Adrenal gland (tissue), 12 donors: ENCODE measurements around the gene KRTAP4-16. TPM values are rescaled to one million over a fixed set of nuclear protein-coding genes. Genes with fewer than 3 reads are reported as not detected.
"Not testable (repeated sequence)": the region's sequence is repeated elsewhere in the genome, so short reads cannot be mapped to it uniquely, and the experiment has no call there.

Experiments used
- DNase-seq, 7 donors: peaks; one replicate each; pipeline ENCODE4 v3.0.0-alpha.2; 2019 to 2020
- H3K27ac ChIP-seq, 5 donors: fragments of 200-600 bp; sonication (generic) in 4 of 5; 1 replicate in 3 of 5; 2 replicates in 2 of 5; pipeline versions ENCODE4 v1.5.1 to v1.8.0; 2016 to 2020; ENCODE audit warnings: mild to moderate bottlenecking in 1 of 5
- H3K27me3 ChIP-seq: fragments of 200-600 bp; 2 replicates; pipeline ENCODE4 v1.8.0; 2021
- H3K36me3 ChIP-seq, 2 donors: fragments of 200-600 bp; replicated peaks in 1 of 2; 1 replicate in 1 of 2; 2 replicates in 1 of 2; pipeline versions ENCODE4 v1.5.1 to v1.8.0; 2018 to 2022
- H3K4me1 ChIP-seq, 2 donors: fragments of 200-600 bp; replicated peaks in 1 of 2; 1 replicate in 1 of 2; 2 replicates in 1 of 2; pipeline versions ENCODE4 v1.5.1 to v1.8.0; 2018 to 2021
- H3K4me3 ChIP-seq, 4 donors: fragments of 200-600 bp; sonication (generic) in 3 of 4; one replicate each; pipeline ENCODE4 v1.5.1; 2016 to 2018
- H3K9me3 ChIP-seq, 3 donors: fragments of 200-600 bp; sonication (generic) in 1 of 3; replicated peaks in 1 of 3; 1 replicate in 2 of 3; 2 replicates in 1 of 3; pipeline versions ENCODE4 v1.5.1 to v1.8.0; 2016 to 2021
- POLR2A ChIP-seq, 2 donors: fragments of 450-650 bp; IDR thresholded peaks; one replicate each; pipeline ENCODE4 v1.6.1; 2017; ENCODE audit warnings: antibody characterized with exemption in 2 of 2, mild to moderate bottlenecking in 2 of 2, moderate library complexity in 1 of 2
- WGBS, 4 donors: extraction: QIAGEN DNeasy Blood & Tissue Kit in 2 of 4; methylation state at CpG; one replicate each; pipeline versions ENCODE4 v1.1.5 to v1.1.7; 2013 to 2017; 5-methylcytosine and 5-hydroxymethylcytosine counted together
- intact Hi-C, 2 donors: fragments of 100-400 bp; cut with DNase I; formaldehyde crosslinking; loops; one replicate each; pipeline versions ENCODE4 v1.14.1 to v1.15.0; 2022 to 2023
- polyA plus RNA-seq, 3 donors: library from polyadenylated mRNA; stranded (reverse); fragments of 200-250 nt in 2 of 3; fragments of 350-450 nt in 1 of 3; fragmentation: Illumina TruSeq in 1 of 3; extraction: RNeasy Lipid Tissue Mini Kit (QIAGEN cat#74804) in 1 of 3; gene quantifications; one replicate each; pipeline ENCODE4 v1.2.3, GENCODE V29; 2013 to 2014
- total RNA-seq, 9 donors: library from RNA; depleted of rRNA in 4 of 9; stranded (reverse); fragments of >200 nt in 4 of 9; fragments of 120-200 nt in 1 of 9; fragmentation: NEBNext Ultra II Directional in 1 of 9; extraction: Animal tissue kit (Norgen Biotek cat#: 25700) in 1 of 9; gene quantifications; one replicate each; pipeline versions ENCODE4 v1.1.0 to v1.2.4, GENCODE V29; 2013 to 2023
- TF ChIP-seq, protein P1 (sequence below), 6 experiments: fragments of 450-650 bp in 4 of 6; fragments of 200-600 bp in 2 of 6; sonication (generic) in 1 of 6; IDR thresholded peaks; 1 replicate in 5 of 6; 2 replicates in 1 of 6; pipeline versions ENCODE4 v1.5.1 to v1.8.0; 2016 to 2021; ENCODE audit warnings: antibody characterized with exemption in 6 of 6, mild to moderate bottlenecking in 2 of 6, moderate library complexity in 1 of 6
- donor health status: healthy with polysubstance abuse.
- donor health status: Bipolar disorder and iron deficiency.
- donor health status: DM: yes; HTN: yes; CAD: no.
- donor health status: DM: no; HTN: no; CAD: no.
- donor health status: DM: no; HTN: no; CAD: no.
- donor health status: DM: yes; HTN: yes; CAD: no.

The KRTAP4-16 gene
- total and polyA plus RNA-seq, 12 donors, result not detected

DNA sequence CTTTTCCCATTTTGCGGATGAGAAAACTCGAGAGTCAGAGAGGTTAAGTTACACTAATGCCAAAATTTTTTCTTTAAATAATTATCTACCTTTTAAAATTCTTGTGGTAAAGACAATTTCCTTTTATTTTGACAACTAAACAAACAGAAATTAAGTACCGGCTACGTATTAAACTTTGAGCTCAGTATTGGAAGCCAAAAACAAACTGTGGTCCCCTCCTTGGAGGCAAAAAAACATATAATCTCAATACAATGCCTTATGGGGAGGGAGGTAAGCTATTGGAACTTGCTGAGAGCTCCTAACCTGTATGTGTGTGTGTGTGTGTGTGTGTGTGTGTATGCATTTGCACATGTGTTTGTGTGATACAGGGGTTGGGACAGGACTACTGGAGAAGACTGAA, 38.6 kb downstream of the KRTAP4-16 start:
- 81 to 89% (median 86%) methylated on average over 4 of the region's 4 CpGs for WGBS, 4 donors
- TF ChIP-seq, protein P1, sequence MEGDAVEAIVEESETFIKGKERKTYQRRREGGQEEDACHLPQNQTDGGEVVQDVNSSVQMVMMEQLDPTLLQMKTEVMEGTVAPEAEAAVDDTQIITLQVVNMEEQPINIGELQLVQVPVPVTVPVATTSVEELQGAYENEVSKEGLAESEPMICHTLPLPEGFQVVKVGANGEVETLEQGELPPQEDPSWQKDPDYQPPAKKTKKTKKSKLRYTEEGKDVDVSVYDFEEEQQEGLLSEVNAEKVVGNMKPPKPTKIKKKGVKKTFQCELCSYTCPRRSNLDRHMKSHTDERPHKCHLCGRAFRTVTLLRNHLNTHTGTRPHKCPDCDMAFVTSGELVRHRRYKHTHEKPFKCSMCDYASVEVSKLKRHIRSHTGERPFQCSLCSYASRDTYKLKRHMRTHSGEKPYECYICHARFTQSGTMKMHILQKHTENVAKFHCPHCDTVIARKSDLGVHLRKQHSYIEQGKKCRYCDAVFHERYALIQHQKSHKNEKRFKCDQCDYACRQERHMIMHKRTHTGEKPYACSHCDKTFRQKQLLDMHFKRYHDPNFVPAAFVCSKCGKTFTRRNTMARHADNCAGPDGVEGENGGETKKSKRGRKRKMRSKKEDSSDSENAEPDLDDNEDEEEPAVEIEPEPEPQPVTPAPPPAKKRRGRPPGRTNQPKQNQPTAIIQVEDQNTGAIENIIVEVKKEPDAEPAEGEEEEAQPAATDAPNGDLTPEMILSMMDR (IDR thresholded peaks at IDR 0.05), result no peak
- no peak for TF ChIP-seq POLR2A (IDR thresholded peaks at IDR 0.05)
- intact Hi-C loops, result no loop called here
- Histone ChIP-seq H3K9me3 (no peaks in the 10 kb centered on the region), H3K27ac (no peak overlapping the region), H3K36me3 (no peaks in the 10 kb centered on the region), H3K4me1 (no peaks in the 10 kb centered on the region), H3K4me3 (no peak overlapping the region), H3K27me3 (no peaks in the 10 kb centered on the region)
- DNase-seq, result no peak

DNA sequence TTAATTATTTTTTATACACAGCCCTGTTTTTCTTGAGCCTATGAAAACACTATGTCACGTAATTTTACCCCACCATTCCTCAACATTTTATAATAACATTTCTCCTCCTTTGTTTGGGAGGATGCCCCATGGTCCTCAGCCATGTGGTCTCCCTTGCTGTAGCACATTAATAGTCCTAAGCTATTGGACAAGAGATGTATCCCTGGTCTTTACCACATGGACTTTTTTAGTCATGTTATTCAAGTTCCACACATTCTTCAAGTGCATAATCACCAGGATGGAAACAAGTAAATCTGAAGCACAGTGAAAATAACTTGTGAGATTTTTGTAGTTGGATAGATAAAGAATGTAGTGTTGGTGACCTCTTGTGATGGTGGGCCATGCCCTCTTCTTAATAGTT, 40.0 kb downstream of the KRTAP4-16 start:
- no peak overlapping the region for H3K4me3 ChIP-seq
- no peaks in the 10 kb centered on the region for H3K4me1 ChIP-seq
- no peak for DNase-seq
- TF ChIP-seq POLR2A (IDR thresholded peaks at IDR 0.05), result no peak
- TF ChIP-seq, protein P1 (IDR thresholded peaks at IDR 0.05), result no peak
- H3K9me3 ChIP-seq, result no peaks in the 10 kb centered on the region
- WGBS, 4 donors, result 56 to 83% (median 76%) methylated on average over 1 of the region's 1 CpG
- H3K27me3 ChIP-seq, result no peaks in the 10 kb centered on the region
- H3K27ac ChIP-seq, result no peak overlapping the region
- no peaks in the 10 kb centered on the region for H3K36me3 ChIP-seq
- intact Hi-C loops, result no loop called here

DNA sequence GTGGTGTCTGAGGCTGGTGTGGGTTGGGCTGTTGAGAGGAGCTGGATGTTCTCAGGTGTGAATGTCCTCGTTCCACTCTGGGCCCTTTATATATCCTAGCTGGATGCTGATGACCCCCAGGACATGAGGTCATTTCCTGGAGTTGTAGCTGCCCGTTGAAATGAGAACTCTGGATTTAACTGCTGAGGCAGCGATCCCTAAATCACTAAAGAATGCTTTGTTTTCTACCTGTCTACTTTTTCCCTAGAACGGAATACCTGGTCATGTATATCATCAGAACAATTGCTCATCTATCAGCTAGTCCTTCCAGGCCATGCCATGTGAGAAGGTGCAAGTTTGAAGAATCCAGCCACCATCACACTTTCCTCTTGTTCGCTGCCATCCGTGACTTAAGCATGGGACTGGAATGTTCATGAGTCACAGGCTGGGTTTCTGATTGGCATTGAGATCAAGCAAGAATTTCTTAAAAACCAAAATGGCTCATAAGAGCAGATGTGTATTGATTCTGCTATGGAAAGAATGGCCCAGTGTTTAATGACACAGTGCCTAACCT, 41.9 kb downstream of the KRTAP4-16 start, which contains the start of gene KRTAP2-3:
Gene KRTAP2-3, minus strand, starts transcription at position 63 of the 553 bp plus-strand sequence. CDS start 64 bp downstream, outside the sequence.
- H3K4me3 ChIP-seq, result no peak within 1 kb of the TSS
- H3K27me3 ChIP-seq, result no peaks in the 10 kb centered on the region
- intact Hi-C loops, result no loop called here
- no peak within 1 kb of the TSS for H3K27ac ChIP-seq
- WGBS, 4 donors, result 57 to 69% (median 63%) methylated on average over 6 of the region's 6 CpGs
- H3K36me3 ChIP-seq, result no peaks in the 10 kb centered on the region
- no peaks in the 10 kb centered on the region for H3K4me1 ChIP-seq
- no peak for DNase-seq
- TF ChIP-seq, protein P1 (IDR thresholded peaks at IDR 0.05), result no peak
- no peak for TF ChIP-seq POLR2A (IDR thresholded peaks at IDR 0.05)
- no peaks in the 10 kb centered on the region for H3K9me3 ChIP-seq

DNA sequence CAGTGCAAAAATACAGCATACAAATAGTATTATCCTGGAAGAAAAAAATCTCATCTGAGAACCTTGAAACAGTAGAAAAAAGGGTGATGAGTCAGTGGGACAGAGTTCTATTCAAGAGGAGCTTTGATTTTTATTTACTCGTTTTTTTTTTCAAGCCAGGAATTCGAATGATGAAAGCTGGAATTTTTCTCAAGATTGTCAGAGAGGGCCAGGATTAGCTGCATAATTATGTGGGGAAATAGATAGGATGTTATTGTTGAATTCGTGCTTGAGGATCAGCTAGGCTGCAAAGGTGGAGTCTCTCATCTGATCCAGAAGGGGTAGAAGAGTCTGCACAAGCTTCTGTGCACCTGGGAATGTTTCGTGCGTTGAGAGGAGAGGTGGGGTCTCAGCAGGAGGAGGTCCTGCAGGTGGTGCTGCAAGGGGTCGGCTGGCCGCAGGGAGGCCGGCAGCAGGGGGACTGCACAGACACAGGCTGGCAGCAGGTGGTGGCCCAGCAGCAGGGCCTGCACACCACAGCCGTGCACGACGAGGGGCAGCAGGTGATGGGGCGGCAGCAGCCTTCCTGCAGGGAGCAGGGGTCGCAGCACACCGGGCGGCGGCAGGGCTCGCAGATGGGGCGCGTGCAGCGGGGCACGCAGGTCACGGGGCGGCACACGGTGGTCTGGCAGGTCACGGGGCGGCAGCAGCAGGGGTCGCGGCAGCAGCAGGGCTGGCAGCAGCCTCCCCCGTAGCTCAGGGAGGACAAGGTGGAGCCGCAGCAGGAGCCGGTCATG, 42.5 kb downstream of the KRTAP4-16 start:
- H3K9me3 ChIP-seq, H3K27me3 ChIP-seq, intact Hi-C loops, H3K4me1 ChIP-seq, H3K27ac ChIP-seq, H3K36me3 ChIP-seq, DNase-seq, H3K4me3 ChIP-seq: not testable (repeated sequence)
- 25 to 43% (median 34%) methylated on average over 5 to 10 of the region's 31 CpGs for WGBS, 4 donors
